ENCODE results near the gene HDAC7.
A peak's percentile ranks its signal among the peaks of the same experiment; 100 is the strongest.
"Not testable (repeated sequence)": the region's sequence is repeated elsewhere in the genome, so short reads cannot be mapped to it uniquely, and the experiment has no call there.

The HDAC7 gene

DNA sequence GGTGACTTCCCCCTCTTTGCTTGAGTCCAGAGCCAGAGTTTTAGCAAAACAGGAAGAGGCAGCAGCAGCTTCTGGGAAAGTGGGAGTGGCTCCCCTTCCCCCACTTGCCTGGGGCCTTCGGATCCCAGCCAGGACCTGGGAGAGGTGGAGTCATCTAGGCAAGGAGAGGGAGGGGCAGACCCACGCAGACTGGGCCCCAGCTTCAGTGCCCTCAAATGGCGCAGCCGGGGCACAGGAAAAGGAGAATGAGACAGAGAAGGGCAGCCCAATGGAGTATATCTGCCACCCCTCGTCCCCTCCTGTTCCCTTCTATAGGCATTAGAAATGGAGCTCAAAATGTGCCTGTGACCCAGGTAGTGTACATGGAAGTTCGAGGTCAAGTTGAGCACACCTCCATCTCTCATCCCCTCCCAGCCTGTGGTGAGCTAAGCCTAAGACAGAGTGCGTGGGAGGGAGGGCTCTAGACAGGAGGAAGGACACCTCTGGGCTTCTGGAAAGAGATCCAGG is 9.3 kb upstream of the HDAC7 start:
- DNase-seq (ENCODE audit: low read depth): peak; percentile 80

DNA sequence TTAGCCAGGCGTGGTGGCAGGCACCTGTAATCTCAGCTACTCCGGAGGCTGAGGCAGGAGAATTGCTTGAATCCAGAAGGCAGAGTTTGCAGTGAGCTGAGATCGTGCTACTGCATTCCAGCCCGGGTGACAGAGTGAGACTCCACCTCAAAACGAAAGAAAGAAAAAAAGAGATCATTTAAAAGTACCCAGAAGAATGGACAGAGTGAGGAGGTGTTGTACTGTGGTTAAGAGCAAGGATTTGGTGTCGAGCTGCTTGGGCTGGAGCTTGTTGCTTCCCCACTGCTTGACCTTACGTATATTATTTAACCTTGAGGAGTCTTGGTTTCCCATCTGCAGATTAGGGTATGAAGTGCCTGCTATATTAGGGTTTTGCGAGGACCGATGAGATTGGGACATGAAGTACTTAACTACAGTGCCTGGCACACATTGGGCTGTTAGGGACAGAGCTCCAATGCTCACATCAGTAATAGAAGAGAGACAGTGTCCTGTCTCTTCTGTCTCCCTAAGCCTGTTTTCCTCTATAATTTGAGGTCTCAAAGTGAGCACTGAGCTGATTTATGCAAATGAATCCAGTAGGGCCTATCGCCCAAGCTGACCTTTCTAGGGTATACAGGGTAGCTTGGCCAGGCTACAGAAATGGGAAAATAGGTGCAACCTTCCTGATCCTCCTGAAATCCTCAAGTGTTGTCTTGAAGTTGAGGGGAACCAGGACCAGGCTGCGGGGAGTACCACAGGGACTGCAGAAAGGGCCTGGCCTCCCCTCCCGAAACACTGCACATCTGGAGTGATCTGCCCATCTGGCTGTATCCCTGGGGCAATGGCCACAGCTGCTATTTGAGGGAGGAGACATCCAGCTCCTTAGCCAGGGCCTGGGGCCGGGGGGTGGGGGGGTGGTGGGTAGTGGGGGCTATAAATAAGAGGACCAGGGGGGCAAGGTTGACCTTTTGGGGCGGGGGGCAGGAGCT is 8.6 kb upstream of the HDAC7 start:
- DNase-seq (ENCODE audit: low read depth): no peak

DNA sequence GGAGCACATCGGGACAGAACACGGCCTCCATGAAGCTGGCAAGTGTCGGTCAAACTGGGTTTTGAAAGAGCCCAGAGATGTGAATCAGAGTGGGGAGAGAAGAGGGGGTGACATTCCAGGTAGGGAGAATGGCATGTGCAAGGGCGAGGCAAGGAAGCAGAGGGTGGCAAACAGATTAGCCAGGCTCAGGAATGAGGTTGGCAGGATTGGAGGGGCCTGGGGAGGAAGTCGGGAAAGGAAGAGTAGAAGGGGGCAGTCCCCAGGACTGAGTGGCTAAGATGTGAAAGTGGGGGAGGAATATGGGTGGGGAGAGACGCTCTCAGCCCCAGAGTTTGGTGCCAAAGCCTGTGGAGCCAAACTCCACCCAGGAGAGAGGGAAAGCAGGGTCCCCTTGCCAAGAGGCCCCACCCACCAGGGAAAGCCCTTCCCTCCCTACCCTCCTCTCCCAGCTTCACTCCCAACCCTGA is 5.5 kb upstream of the HDAC7 start:
- DNase-seq (ENCODE audit: low read depth): no peak

- no peak for DNase-seq (ENCODE audit: low read depth)
These were observed 4.9 kb upstream of the HDAC7 start for GRCh38 chr12:47824635-47825034.

GRCh38 chr12:47824198-47824597 is 4.5 kb upstream of the HDAC7 start:
- no peak for DNase-seq (ENCODE audit: low read depth)

- peak; percentile 49 for DNase-seq (ENCODE audit: low read depth)
These were observed 3.9 kb upstream of the HDAC7 start for GRCh38 chr12:47823422-47824086.

GRCh38 chr12:47822863-47823262 is 3.2 kb upstream of the HDAC7 start:
- no peak for DNase-seq (ENCODE audit: low read depth)

DNA sequence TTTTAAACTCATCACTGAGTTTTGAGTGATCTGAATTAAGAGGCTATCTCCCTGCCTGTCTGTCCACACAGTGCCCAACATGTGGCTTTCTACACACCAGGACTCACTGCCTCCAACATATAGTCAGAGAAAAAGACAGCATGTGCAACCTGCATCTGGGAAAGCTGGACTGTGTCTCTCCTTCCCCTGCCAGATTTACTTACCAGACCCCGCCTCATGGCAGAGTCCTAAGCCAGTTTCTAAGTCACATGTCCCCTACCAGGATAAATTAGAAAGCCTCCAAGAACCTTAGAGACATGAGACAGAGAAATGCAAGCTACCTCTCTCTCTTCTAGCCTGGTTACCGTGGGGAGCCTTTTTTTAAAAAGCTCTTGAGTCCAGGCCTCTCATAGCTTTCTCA is 2.7 kb upstream of the HDAC7 start:
- DNase-seq (ENCODE audit: low read depth): no peak

- no peak for DNase-seq (ENCODE audit: low read depth)
These were observed 1.6 kb upstream of the HDAC7 start for GRCh38 chr12:47821346-47821706.

- peak; percentile 97 for DNase-seq (ENCODE audit: low read depth)
These were observed 1.1 kb upstream of the HDAC7 start for GRCh38 chr12:47820631-47821345.

DNA sequence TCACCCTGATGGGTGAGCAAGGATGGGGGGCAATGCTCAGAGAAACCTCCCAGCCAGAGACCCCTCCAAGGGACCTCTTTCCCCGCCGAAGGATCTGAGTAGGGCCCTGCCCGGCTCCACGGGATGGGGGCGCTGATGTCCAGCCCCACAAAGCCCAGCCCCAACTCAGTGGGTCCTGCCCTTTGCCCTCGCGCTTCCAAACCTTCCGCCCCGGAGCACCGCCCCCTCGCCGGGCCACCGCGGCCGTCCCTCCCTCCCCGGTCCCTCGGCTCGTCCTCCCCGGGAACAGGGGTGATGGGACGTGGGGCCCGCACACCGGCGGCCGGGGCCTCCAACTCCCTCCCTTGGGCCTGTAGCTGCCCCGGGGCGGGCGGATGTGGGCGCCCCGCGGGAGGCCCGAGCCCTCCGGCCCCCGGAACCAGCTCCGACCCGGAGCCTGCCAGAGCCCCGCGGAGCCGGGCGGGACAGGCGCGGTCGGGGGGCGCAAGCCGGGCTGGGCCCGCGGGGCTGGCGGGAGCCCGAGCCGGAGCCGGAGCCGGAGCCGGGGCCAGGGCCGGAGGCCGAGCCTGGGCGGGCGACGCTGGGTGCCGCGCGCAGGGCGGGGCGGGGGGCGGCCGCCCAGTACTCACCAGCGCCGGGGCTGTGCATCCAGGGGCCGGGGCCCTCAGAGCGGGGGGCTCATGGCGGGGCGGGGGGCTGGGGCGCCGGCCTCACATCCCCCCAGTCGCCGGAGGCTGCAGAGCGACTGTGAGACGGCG is 386 bp downstream of the HDAC7 start:
- DNase-seq (ENCODE audit: low read depth): no peak

DNA sequence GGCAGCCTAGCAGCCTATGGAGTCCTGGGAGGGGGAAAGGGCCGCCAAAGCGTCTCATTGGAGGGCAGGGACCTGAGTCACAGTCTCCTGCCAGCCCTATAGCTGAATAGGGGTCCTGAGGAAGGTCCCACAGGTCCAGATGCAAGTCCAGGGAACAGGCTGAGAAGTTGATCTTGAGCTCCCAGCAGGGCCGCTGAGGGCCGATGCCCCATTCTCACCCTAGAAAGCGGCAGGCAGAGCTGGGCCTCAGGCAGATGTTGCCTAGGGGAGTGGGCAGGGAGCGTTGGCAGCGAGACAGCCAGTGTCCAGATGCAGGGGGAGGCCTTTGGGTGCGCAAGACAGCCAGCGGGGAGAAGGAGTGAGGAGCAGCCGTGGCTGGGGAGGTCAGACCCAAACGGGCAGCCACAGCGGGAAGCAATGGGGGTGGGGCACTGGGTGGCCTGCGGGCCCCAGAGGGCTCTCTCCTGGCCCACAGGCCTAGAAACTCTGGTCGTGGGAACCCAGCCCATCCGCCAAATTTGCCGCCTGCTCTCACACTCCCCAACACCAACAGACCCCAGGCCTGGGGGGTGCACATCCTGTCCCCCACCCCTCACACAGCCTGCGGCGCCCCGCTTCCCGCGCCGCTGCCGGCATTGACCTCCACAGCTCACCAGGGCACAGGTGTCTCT is 1.1 kb downstream of the HDAC7 start:
- peak; percentile 55 for DNase-seq (ENCODE audit: low read depth)

DNA sequence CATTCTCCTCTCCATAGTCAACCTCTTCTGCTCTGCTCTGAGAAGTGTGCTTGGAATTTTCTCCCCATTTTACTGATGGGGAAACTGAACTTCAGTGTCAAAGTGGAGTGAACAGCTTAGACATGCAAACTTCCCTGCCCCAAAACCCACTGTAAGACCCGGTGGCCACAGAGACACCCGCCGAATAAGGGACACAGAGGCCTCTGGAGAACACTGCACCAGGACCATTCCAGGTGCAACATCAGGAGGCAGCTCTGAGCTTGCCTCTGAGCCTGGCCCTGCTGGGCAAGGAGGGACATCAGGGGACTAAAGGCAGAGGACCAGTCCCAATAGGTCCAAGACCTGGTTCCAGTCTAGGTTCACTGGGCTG is 1.7 kb downstream of the HDAC7 start:
- no peak for DNase-seq (ENCODE audit: low read depth)

- no peak for DNase-seq (ENCODE audit: low read depth)
These were observed 2.3 kb downstream of the HDAC7 start for GRCh38 chr12:47817272-47818006.

- DNase-seq (ENCODE audit: low read depth): no peak
These were observed 3.1 kb downstream of the HDAC7 start for GRCh38 chr12:47816403-47817271.

- not testable (repeated sequence) for DNase-seq (ENCODE audit: low read depth)
These were observed 4.3 kb downstream of the HDAC7 start for GRCh38 chr12:47815447-47815846.

- DNase-seq (ENCODE audit: low read depth): no peak
These were observed 5.0 kb downstream of the HDAC7 start for GRCh38 chr12:47814539-47815170.

DNA sequence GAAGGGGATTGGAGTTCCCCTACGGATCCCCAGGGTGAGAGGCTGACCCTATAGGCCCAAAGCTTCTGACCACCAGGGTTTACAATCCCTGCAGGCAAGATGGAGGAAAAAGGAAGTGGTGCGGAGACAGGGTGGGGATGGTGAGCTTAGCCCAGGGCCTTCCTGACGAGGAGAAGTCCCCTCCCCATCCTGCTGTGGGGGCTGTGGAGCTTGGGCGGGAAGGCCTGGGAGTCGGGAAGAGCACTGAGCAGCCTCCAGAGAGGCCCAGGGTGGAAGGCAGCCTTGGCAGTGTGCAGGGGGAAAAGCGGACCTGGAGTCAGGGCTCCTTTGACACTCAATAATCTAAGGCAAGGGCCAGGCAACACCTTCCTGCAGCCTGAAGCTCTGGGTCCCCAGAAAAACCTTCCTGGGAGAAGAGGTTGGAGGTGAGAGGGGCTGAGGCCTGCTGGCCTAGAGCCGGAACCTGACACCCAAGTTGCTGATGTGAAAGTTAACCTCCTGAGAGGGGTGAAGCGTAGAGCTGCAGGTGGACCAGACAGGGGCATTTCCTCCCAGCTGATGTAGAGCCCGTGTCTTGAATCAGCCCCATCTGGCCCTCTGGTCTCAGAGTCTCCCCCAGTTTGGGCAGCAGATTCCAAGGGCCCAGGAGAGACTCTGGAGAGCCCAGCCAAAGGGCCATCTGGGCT is 6.0 kb downstream of the HDAC7 start:
- no peak for DNase-seq (ENCODE audit: low read depth)

All from fibroblast of gingiva (primary cell).